ENCODE measurements around the gene AIFM2. TPM values are rescaled to one million over a fixed set of nuclear protein-coding genes. Genes with fewer than 3 reads are reported as not detected.

The AIFM2 gene
- total and polyA plus RNA-seq, 4 donors, result 3.6 to 19.1 (median 15.5) TPM

DNA sequence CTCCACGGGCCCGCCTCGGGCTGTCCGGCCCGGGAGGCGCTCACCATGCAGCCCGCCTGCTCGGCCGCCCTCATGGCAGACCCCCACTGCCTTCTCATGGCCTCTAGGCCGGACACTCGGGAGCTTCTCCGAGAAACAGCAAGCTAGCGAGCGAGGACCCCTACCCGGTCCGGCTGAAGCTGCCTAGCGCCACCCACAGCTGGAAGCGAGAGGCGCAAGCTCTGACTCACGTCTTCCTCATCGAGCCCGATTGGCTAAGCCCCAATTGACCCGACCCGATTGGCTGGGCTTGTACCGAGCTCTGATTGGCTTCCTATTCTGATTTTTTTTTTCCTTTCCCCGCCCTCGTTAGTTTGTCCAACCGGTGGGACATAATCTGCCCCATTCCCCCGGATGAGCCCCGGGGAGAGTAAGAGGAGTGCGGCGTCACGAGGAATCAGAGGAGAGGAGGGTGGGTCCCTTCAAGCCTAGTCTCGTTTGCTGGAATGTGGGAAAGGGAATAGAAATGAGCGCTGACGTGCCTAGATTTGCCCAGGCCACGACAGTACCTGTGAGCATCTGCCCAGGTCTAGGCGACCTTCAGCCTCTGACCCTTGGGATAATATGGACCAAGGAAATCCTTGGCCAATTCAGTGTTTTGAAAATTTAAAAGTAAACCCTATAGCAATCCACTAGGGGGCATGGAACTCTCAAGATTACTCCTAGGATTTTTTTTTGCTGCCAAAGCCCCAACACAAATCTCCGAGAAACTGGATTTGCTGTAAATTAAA is 14.0 kb upstream of the AIFM2 start, which contains the start of gene TYSND1:
TYSND1 (minus strand) TSS at position 212 of the 770 bp plus-strand sequence; CDS start at position 98, 114 bp downstream.
- Histone ChIP-seq H3K9me3 (ENCODE audit: control insufficient read depth in 4 of 4, insufficient read depth in 3 of 4, low read length in 3 of 4) (no peaks in the 10 kb centered on the region), H3K4me1 (ENCODE audit: control insufficient read depth in 5 of 5, insufficient read depth in 5 of 5, low read length in 5 of 5) (peaks cover 0 to 21% (median 7%) of the 10 kb centered on the region in 5 donors), H3K27ac (ENCODE audit: low read depth in 1 of 2, low read length in 1 of 2) (peak within 1 kb of the TSS; percentile 84 to 95), H3K4me3 (peak within 1 kb of the TSS; percentile 79), H3K9ac (ENCODE audit: insufficient read depth in 1 of 2, low read length in 2 of 2) (peak within 1 kb of the TSS in 1 of 2 donors; percentile 82), H3K36me3 (ENCODE audit: control insufficient read depth in 4 of 4, insufficient read depth in 4 of 4, low read length in 4 of 4) (peaks cover 3 to 13% (median 5%) of the 10 kb centered on the region in 4 donors), H3K27me3 (ENCODE audit: control insufficient read depth in 3 of 3, insufficient read depth in 3 of 3, low read length in 2 of 3) (no peaks in the 10 kb centered on the region)
- 1% methylated on average over 39 of the region's 39 CpGs for WGBS, 2 donors
- ATAC-seq (ENCODE audit: insufficient read depth, low FRiP score) (peak; percentile 95), DNase-seq (peak; percentile 99 to 100 (median 100))
- TF ChIP-seq, protein P1, sequence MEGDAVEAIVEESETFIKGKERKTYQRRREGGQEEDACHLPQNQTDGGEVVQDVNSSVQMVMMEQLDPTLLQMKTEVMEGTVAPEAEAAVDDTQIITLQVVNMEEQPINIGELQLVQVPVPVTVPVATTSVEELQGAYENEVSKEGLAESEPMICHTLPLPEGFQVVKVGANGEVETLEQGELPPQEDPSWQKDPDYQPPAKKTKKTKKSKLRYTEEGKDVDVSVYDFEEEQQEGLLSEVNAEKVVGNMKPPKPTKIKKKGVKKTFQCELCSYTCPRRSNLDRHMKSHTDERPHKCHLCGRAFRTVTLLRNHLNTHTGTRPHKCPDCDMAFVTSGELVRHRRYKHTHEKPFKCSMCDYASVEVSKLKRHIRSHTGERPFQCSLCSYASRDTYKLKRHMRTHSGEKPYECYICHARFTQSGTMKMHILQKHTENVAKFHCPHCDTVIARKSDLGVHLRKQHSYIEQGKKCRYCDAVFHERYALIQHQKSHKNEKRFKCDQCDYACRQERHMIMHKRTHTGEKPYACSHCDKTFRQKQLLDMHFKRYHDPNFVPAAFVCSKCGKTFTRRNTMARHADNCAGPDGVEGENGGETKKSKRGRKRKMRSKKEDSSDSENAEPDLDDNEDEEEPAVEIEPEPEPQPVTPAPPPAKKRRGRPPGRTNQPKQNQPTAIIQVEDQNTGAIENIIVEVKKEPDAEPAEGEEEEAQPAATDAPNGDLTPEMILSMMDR (IDR thresholded peaks at IDR 0.05; ENCODE audit: control extremely low read depth, extremely low read depth), result peak; percentile 79

DNA sequence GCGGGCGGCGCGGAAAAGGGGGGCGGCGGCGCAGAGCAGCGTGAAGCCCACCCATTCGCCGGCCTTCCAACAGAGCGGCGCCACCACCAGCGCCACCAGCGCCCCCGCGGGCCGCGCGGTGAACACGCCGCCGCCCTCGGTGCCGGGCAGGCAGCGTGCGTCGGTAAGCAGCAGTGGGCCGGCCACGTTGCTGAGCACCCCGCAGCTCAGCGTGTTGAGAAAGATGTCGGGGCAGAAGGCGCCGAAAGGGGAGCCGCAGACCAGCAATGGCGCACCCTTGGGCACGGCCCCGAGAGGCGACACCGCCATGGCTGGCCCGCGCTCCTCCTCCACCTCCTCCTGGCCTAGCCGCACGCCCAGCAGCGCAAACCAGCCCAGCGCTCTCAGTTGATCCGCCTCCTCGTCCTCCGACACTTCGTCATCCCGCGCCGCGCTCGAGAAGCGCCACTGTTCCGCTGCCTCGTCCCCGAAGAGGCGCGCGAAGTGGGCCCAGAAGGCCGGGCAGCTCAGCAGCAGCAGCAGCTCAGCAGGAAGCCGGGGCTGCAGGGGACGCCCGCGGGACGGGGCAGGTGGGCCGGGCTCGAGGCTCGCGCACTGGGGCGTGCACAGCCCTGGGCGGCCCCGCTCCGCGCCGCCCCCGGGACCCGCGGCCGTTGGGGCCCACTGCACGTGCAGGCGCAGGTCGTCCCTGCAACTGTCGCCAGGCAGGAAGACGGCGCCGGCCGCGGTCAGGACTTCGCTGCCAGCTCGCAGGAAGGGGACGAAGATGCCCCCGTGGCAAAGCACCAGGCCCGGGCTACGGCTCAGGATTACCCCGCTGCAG is 13.3 kb upstream of the AIFM2 start:
- DNase-seq (peak; percentile 71 to 75 (median 71)), ATAC-seq (ENCODE audit: insufficient read depth, low FRiP score) (peak; percentile 68)
- peaks cover 3 to 13% (median 5%) of the 10 kb centered on the region in 4 donors for H3K36me3 ChIP-seq (ENCODE audit: control insufficient read depth in 4 of 4, insufficient read depth in 4 of 4, low read length in 4 of 4)
- H3K4me3 ChIP-seq, result peak overlapping the region; percentile 79
- H3K9ac ChIP-seq (ENCODE audit: insufficient read depth in 1 of 2, low read length in 2 of 2), result no peak overlapping the region
- H3K27me3 ChIP-seq (ENCODE audit: control insufficient read depth in 3 of 3, insufficient read depth in 3 of 3, low read length in 2 of 3), result no peaks in the 10 kb centered on the region
- 0 to 1% methylated on average over 63 to 98 of the region's 98 CpGs for WGBS, 2 donors
- peak overlapping the region; percentile 84 to 95 for H3K27ac ChIP-seq (ENCODE audit: low read depth in 1 of 2, low read length in 1 of 2)
- TF ChIP-seq, protein P1 (IDR thresholded peaks at IDR 0.05; ENCODE audit: control extremely low read depth, extremely low read depth), result peak; percentile 55
- H3K9me3 ChIP-seq (ENCODE audit: control insufficient read depth in 4 of 4, insufficient read depth in 3 of 4, low read length in 3 of 4), result no peaks in the 10 kb centered on the region
- H3K4me1 ChIP-seq (ENCODE audit: control insufficient read depth in 5 of 5, insufficient read depth in 5 of 5, low read length in 5 of 5), result peaks cover 0 to 21% (median 7%) of the 10 kb centered on the region in 5 donors

DNA sequence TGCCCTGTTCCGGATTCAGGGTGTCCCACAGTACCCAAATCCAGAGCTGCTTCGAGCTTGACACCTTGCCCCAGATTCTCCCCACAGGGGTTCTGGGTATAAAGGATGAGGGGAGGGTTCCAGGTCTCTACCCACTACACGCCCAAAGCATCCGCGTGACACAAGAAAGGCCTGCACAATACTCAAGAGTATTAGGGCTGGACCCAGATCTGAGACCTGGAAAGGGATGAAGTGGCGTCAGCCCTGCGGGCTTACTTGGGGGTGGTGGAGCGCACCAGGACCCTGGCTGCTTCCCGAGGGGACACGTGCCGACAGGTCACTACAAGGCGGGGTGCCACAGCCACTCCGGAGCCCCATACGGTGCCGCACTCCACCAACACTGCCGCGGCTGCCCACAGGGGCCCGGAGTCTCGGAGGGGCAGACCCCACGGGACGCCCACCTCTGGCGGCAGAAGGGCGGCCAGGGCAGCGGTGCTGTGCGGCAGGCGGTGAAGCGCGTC is 12.6 kb upstream of the AIFM2 start:
- Histone ChIP-seq H3K4me3 (peak overlapping the region; percentile 79), H3K27ac (ENCODE audit: low read depth in 1 of 2, low read length in 1 of 2) (peak overlapping the region; percentile 84 to 95), H3K27me3 (ENCODE audit: control insufficient read depth in 3 of 3, insufficient read depth in 3 of 3, low read length in 2 of 3) (no peaks in the 10 kb centered on the region), H3K9me3 (ENCODE audit: control insufficient read depth in 4 of 4, insufficient read depth in 3 of 4, low read length in 3 of 4) (no peaks in the 10 kb centered on the region), H3K4me1 (ENCODE audit: control insufficient read depth in 5 of 5, insufficient read depth in 5 of 5, low read length in 5 of 5) (peaks cover 0 to 21% (median 7%) of the 10 kb centered on the region in 5 donors), H3K9ac (ENCODE audit: insufficient read depth in 1 of 2, low read length in 2 of 2) (peak overlapping the region in 1 of 2 donors; percentile 14), H3K36me3 (ENCODE audit: control insufficient read depth in 4 of 4, insufficient read depth in 4 of 4, low read length in 4 of 4) (peaks cover 2 to 9% (median 4%) of the 10 kb centered on the region in 4 donors)
- WGBS, 2 donors, result 10 to 12% methylated on average over 28 of the region's 28 CpGs
- TF ChIP-seq, protein P1 (IDR thresholded peaks at IDR 0.05; ENCODE audit: control extremely low read depth, extremely low read depth), result no peak
- ATAC-seq (ENCODE audit: insufficient read depth, low FRiP score) (no peak), DNase-seq (no peak)

Data from lung (tissue), 12 donors.